Esophagus muscularis mucosa (tissue), 3 donors: Measurements from ENCODE around the gene SLC35A2.

ENCODE experiments used
- POLR2A ChIP-seq: fragments of 450-650 bp; IDR thresholded peaks from one replicate; pipeline ENCODE4 v1.6.1; 2017; ENCODE audit warnings: antibody characterized with exemption, moderate library complexity, mild to moderate bottlenecking, low read depth
- TF ChIP-seq, protein P1 (sequence below), 3 experiments: fragments of 200-600 bp in 2 of 3; fragments of 450-650 bp in 1 of 3; sonication (generic) in 2 of 3; IDR thresholded peaks; one replicate each; pipeline ENCODE4 v1.5.1; 2017 to 2019; ENCODE audit warnings: antibody characterized with exemption in 3 of 3, mild to moderate bottlenecking in 2 of 3, moderate library complexity in 1 of 3

- TF ChIP-seq, protein P1, sequence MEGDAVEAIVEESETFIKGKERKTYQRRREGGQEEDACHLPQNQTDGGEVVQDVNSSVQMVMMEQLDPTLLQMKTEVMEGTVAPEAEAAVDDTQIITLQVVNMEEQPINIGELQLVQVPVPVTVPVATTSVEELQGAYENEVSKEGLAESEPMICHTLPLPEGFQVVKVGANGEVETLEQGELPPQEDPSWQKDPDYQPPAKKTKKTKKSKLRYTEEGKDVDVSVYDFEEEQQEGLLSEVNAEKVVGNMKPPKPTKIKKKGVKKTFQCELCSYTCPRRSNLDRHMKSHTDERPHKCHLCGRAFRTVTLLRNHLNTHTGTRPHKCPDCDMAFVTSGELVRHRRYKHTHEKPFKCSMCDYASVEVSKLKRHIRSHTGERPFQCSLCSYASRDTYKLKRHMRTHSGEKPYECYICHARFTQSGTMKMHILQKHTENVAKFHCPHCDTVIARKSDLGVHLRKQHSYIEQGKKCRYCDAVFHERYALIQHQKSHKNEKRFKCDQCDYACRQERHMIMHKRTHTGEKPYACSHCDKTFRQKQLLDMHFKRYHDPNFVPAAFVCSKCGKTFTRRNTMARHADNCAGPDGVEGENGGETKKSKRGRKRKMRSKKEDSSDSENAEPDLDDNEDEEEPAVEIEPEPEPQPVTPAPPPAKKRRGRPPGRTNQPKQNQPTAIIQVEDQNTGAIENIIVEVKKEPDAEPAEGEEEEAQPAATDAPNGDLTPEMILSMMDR (IDR thresholded peaks at IDR 0.05): no peak
- no peak for TF ChIP-seq POLR2A
These were observed 12.4 kb downstream of the SLC35A2 start for GRCh38 chrX:48899078-48899410.
